ENCODE results near the gene CNTNAP4.

DNA sequence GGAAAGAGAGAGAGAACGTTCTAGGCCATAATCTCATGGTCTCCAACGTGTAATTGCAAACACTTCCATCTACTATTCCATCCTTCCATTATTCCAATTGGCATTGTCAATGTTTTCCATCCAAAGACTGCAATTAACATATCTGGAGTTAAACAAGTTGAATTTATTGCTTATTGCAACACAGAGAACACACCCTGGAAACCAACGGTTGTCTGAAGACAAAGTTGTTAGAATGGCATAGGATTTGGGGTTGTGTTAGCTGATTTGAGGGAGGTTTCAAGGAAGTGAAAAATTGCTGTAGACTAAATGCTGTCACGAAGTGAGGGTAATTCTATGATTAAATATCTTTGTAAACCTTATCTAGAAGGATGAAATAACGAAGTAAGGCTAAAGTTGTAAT is 178.8 kb downstream of the CNTNAP4 start:
- TF ChIP-seq, protein P1, sequence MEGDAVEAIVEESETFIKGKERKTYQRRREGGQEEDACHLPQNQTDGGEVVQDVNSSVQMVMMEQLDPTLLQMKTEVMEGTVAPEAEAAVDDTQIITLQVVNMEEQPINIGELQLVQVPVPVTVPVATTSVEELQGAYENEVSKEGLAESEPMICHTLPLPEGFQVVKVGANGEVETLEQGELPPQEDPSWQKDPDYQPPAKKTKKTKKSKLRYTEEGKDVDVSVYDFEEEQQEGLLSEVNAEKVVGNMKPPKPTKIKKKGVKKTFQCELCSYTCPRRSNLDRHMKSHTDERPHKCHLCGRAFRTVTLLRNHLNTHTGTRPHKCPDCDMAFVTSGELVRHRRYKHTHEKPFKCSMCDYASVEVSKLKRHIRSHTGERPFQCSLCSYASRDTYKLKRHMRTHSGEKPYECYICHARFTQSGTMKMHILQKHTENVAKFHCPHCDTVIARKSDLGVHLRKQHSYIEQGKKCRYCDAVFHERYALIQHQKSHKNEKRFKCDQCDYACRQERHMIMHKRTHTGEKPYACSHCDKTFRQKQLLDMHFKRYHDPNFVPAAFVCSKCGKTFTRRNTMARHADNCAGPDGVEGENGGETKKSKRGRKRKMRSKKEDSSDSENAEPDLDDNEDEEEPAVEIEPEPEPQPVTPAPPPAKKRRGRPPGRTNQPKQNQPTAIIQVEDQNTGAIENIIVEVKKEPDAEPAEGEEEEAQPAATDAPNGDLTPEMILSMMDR (IDR thresholded peaks at IDR 0.05), result no peak
- TF ChIP-seq, protein P2, sequence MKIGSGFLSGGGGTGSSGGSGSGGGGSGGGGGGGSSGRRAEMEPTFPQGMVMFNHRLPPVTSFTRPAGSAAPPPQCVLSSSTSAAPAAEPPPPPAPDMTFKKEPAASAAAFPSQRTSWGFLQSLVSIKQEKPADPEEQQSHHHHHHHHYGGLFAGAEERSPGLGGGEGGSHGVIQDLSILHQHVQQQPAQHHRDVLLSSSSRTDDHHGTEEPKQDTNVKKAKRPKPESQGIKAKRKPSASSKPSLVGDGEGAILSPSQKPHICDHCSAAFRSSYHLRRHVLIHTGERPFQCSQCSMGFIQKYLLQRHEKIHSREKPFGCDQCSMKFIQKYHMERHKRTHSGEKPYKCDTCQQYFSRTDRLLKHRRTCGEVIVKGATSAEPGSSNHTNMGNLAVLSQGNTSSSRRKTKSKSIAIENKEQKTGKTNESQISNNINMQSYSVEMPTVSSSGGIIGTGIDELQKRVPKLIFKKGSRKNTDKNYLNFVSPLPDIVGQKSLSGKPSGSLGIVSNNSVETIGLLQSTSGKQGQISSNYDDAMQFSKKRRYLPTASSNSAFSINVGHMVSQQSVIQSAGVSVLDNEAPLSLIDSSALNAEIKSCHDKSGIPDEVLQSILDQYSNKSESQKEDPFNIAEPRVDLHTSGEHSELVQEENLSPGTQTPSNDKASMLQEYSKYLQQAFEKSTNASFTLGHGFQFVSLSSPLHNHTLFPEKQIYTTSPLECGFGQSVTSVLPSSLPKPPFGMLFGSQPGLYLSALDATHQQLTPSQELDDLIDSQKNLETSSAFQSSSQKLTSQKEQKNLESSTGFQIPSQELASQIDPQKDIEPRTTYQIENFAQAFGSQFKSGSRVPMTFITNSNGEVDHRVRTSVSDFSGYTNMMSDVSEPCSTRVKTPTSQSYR (CRISPR knock-in tag; IDR thresholded peaks at IDR 0.05), result no peak
- no peak for TF ChIP-seq FOXP4 (CRISPR knock-in tag; IDR thresholded peaks at IDR 0.05)
- TF ChIP-seq NR2C2 (CRISPR knock-in tag; IDR thresholded peaks at IDR 0.05), result no peak

All from WTC11 (cell line).